MCF 10A (cell line): ENCODE data around the gene SEC24C. TPM values are rescaled to one million over a fixed set of nuclear protein-coding genes. Genes with fewer than 3 reads are reported as not detected.
A peak's percentile ranks its signal among the peaks of the same experiment; 100 is the strongest.

Experiments used
- BruUV-seq: library from RNA; stranded (reverse); fragments of 400-500 nt; replicated peaks from 2 replicates; lab custom pipeline; 2021; lab: Mats Ljungman, UMichigan
- CTCF ChIA-PET: fragments of 300-600 bp; sonication (Branson Sonifier 250); formaldehyde crosslinking; extraction: SDS; loops from one replicate; lab custom pipeline; 2021; ENCODE audit warnings: antibody characterized with exemption, inconsistent platforms; lab: Yijun Ruan, JAX
- POLR2A ChIA-PET: fragments of 300-600, 350-650 bp; sonication (Branson Sonifier 250); formaldehyde crosslinking; extraction: SDS; loops from one replicate; lab custom pipeline; 2020; ENCODE audit warnings: antibody characterized with exemption, inconsistent platforms; lab: Yijun Ruan, JAX
- DNase-seq: peaks from one replicate; pipeline ENCODE4 v3.0.0-alpha.2; 2018; ENCODE audit not compliant: unreplicated experiment
- H3K27ac Mint-ChIP-seq: one replicate; pipeline ENCODE4 v1.8.0; 2022; ENCODE audit warnings: mild to moderate bottlenecking, low read depth, mixed read lengths; ENCODE audit not compliant: unreplicated experiment
- H3K27me3 Mint-ChIP-seq: one replicate; pipeline ENCODE4 v1.8.0; 2022; ENCODE audit warnings: mixed read lengths; ENCODE audit not compliant: insufficient read depth, unreplicated experiment
- H3K36me3 Mint-ChIP-seq: one replicate; pipeline ENCODE4 v1.8.0; 2022; ENCODE audit warnings: mild to moderate bottlenecking, moderate library complexity, mixed read lengths; ENCODE audit not compliant: insufficient read depth, unreplicated experiment
- H3K4me1 Mint-ChIP-seq: one replicate; pipeline ENCODE4 v1.8.0; 2022; ENCODE audit warnings: mixed read lengths; ENCODE audit not compliant: insufficient read depth, unreplicated experiment
- H3K4me3 Mint-ChIP-seq: one replicate; pipeline ENCODE4 v1.8.0; 2022; ENCODE audit warnings: mild to moderate bottlenecking, moderate library complexity, mixed read lengths; ENCODE audit not compliant: unreplicated experiment
- H3K9me3 Mint-ChIP-seq: one replicate; pipeline ENCODE4 v1.8.0; 2022; ENCODE audit warnings: mixed read lengths; ENCODE audit not compliant: unreplicated experiment
- intact Hi-C: fragments of 100-400 bp; cut with micrococcal nuclease; formaldehyde crosslinking; loops from 2 replicates; pipeline ENCODE4 v1.14.1; 2022
- total RNA-seq: library from RNA; stranded (reverse); gene quantifications from 2 replicates; pipeline ENCODE4 v1.2.3, GENCODE V29; 2022
- TF ChIP-seq, protein P1 (sequence below): fragments of 200-600 bp; IDR thresholded peaks from one replicate; pipeline ENCODE4 v1.8.0; 2022; ENCODE audit warnings: antibody characterized with exemption, mild to moderate bottlenecking; ENCODE audit not compliant: unreplicated experiment

The SEC24C gene
- total RNA-seq, 1 experiment from 2014 or later, result 78.0 TPM

DNA sequence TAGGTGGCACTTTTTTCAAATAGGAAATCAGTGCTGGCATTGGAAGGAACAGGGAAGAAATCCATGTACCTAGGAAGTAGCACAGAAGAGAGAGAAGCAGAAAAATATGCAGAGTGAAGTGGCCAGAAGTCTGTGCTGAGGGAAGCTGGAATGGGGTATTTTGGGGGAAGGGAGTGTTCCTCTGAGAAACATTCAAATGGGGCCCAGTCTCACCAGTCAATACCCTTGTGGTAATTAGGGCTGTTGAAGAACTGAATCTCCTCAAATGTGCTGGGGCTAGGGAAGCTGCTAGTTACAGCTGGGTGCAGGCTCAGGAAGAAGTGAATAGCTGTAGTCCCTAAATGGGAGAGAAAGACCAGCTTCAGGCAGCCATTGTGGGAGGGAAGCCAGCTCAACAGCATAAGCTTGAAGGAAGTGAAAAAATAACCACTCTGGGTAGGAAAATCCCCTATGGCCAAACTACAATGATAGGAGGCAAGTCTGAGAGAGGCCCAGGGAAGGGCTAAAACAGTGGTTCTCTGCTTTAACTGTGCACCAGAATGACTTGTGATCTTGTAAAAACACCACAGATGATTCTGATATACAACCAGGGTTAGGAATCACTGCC lies 59.6 kb downstream of the SEC24C start:
- ChIA-PET POLR2A (interaction anchor here (0.7 to 1.2 kb wide), 3 partner anchors 17 to 61 kb away, joined by 3 to 4 read pairs (median 3); no protein-coding TSS in a partner anchor), CTCF (interaction anchor here (1.0 kb wide), 1 partner anchor 24 kb away, joined by 3 read pairs; no protein-coding TSS in a partner anchor)
- intact Hi-C loops, result no loop called here
- Mint-ChIP-seq H3K27me3 (no peaks in the 10 kb centered on the region), H3K4me3 (no peak overlapping the region), H3K36me3 (peaks cover 72% of the 10 kb centered on the region), H3K9me3 (no peaks in the 10 kb centered on the region), H3K4me1 (peaks cover 11% of the 10 kb centered on the region), H3K27ac (no peak overlapping the region)
- BruUV-seq, result no TSS peak
- TF ChIP-seq, protein P1, sequence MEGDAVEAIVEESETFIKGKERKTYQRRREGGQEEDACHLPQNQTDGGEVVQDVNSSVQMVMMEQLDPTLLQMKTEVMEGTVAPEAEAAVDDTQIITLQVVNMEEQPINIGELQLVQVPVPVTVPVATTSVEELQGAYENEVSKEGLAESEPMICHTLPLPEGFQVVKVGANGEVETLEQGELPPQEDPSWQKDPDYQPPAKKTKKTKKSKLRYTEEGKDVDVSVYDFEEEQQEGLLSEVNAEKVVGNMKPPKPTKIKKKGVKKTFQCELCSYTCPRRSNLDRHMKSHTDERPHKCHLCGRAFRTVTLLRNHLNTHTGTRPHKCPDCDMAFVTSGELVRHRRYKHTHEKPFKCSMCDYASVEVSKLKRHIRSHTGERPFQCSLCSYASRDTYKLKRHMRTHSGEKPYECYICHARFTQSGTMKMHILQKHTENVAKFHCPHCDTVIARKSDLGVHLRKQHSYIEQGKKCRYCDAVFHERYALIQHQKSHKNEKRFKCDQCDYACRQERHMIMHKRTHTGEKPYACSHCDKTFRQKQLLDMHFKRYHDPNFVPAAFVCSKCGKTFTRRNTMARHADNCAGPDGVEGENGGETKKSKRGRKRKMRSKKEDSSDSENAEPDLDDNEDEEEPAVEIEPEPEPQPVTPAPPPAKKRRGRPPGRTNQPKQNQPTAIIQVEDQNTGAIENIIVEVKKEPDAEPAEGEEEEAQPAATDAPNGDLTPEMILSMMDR, result no peak
- DNase-seq, result no peak

DNA sequence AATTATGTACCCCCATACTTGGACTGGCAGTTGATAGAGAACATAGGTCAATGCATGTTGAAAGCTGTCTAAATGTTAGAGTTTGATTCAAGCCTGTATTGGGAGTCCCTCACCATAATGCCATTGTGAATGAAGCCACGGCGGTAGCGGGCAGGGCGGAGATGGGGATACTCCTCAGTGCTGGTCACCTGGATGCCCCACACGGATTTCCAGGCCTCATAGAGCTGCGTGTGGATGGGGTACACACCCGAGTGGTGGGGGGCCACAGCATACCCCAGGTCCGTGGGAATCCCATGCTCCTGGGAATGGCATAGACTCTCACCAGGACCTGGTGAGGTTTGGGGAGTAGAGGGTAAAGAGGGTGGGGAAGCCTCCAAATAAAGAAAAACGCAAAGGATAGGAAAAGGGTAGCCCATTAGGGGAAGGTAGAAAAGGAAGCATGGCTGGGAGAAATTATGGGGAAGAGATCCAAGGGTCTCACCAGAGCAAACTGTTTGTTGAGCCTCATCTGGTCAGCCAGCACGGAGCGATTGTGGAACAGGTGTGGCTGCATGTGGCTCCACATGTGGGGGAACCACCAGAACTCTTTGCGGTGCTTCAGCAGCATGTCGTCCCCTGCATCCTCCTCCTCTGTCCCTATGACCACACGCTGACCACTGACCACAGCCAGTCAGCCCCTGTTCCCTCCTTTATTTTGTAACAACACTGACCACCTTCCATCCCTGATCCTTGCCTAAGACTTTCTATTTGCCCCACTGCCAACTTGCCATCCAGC lies 62.2 kb downstream of the SEC24C start:
- intact Hi-C loops, result no loop called here
- DNase-seq, result no peak
- BruUV-seq, result no TSS peak
- Mint-ChIP-seq H3K36me3 (peaks cover 60% of the 10 kb centered on the region), H3K4me3 (no peak overlapping the region), H3K27me3 (no peaks in the 10 kb centered on the region), H3K4me1 (peaks cover 11% of the 10 kb centered on the region), H3K9me3 (no peaks in the 10 kb centered on the region), H3K27ac (peak overlapping the region; percentile 20)
- TF ChIP-seq, protein P1, result no peak
- ChIA-PET POLR2A (interaction anchor here (0.6 to 1.6 kb wide), 3 partner anchors 11 to 136 kb away, joined by 3 to 4 read pairs (median 3); no protein-coding TSS in a partner anchor), CTCF (no interaction called here)

DNA sequence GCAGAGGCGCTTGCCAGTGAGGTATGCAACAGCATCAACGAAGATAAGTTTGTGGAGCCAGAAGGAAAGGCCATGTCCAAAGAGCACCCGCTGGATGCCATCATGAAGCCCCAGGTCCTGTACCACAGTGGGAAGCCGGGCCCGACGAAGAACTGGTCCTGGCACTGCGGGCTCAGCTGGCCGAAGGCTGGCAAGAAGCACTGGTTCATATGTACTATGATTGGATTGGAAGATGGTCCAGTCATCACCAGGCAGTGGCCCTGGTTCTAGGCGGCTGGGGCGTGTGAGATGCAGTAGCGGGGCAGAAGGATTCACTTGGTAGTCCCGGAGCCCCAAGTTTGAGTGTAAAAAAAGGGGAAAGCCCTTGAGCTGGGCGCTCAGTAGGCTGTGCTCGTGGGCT lies 63.3 kb downstream of the SEC24C start:
- no peaks in the 10 kb centered on the region for H3K9me3 Mint-ChIP-seq
- H3K4me1 Mint-ChIP-seq, result peaks cover 11% of the 10 kb centered on the region
- intact Hi-C loops, result no loop called here
- H3K36me3 Mint-ChIP-seq, result peaks cover 54% of the 10 kb centered on the region
- ChIA-PET POLR2A (no interaction called here), CTCF (interaction anchor here (1.1 kb wide), 1 partner anchor 41 kb away, joined by 3 read pairs; no protein-coding TSS in a partner anchor)
- no peak for DNase-seq
- no peak overlapping the region for H3K27ac Mint-ChIP-seq
- TF ChIP-seq, protein P1, result no peak
- no peak overlapping the region for H3K4me3 Mint-ChIP-seq
- BruUV-seq, result no TSS peak
- no peaks in the 10 kb centered on the region for H3K27me3 Mint-ChIP-seq
